Upper lobe of left lung (tissue), 4 donors: ENCODE measurements around the gene ERGIC2.

Experiments used
- CTCF ChIP-seq, 6 experiments: fragments of 450-650 bp in 4 of 6; fragments of 200-600 bp in 2 of 6; sonication (generic) in 2 of 6; IDR thresholded peaks; one replicate each; pipeline ENCODE4 v1.5.1; 2016 to 2019; ENCODE audit warnings: antibody characterized with exemption in 6 of 6
- EP300 ChIP-seq, 4 donors: sonication (generic); formaldehyde crosslinking; IDR thresholded peaks; one replicate each; pipeline ENCODE4 v1.5.1; 2017; ENCODE audit warnings: antibody characterized with exemption in 4 of 4, control low read depth in 2 of 4
- POLR2A ChIP-seq, 4 donors: fragments of 450-650 bp; IDR thresholded peaks; one replicate each; pipeline ENCODE4 v1.5.1; 2016 to 2017; ENCODE audit warnings: antibody characterized with exemption in 4 of 4, mild to moderate bottlenecking in 2 of 4
- POLR2AphosphoS5 ChIP-seq, 2 donors: sonication (generic); formaldehyde crosslinking; IDR thresholded peaks; one replicate each; pipeline ENCODE4 v1.5.1; 2017; ENCODE audit warnings: antibody characterized with exemption in 2 of 2

GRCh38 chr12:29415111-29415510 is 34.1 kb upstream of the ERGIC2 start:
- TF ChIP-seq POLR2A (IDR thresholded peaks at IDR 0.05) (no peak), POLR2AphosphoS5 (IDR thresholded peaks at IDR 0.05) (no peak), CTCF (IDR thresholded peaks at IDR 0.05) (no peak), EP300 (IDR thresholded peaks at IDR 0.05) (no peak)
